Tibial artery (tissue), 4 donors: Measurements from ENCODE around the gene SH3D19.

Experiments
- DNase-seq, 2 donors: peaks; one replicate each; pipeline ENCODE4 v3.0.0-alpha.2; 2019
- H3K27ac ChIP-seq, 2 donors: fragments of 200-600 bp; sonication (generic) in 1 of 2; 1 replicate in 1 of 2; 2 replicates in 1 of 2; pipeline ENCODE4 v1.5.1; 2018 to 2019; ENCODE audit warnings: mild to moderate bottlenecking in 1 of 2
- H3K27me3 ChIP-seq, 2 donors: fragments of 200-600 bp; sonication (generic) in 1 of 2; one replicate each; pipeline versions ENCODE4 v1.5.1 to v1.6.0; 2016 to 2019
- H3K36me3 ChIP-seq, 3 donors: fragments of 200-600 bp; sonication (generic) in 2 of 3; one replicate each; pipeline ENCODE4 v1.5.1; 2016 to 2019; ENCODE audit warnings: mild to moderate bottlenecking in 2 of 3
- H3K4me1 ChIP-seq, 4 donors: fragments of 200-600 bp; sonication (generic) in 2 of 4; 1 replicate in 3 of 4; 2 replicates in 1 of 4; pipeline ENCODE4 v1.5.1; 2016 to 2019
- H3K4me3 ChIP-seq, 2 donors: fragments of 200-600 bp; sonication (generic) in 1 of 2; 1 replicate in 1 of 2; 2 replicates in 1 of 2; pipeline ENCODE4 v1.5.1; 2018 to 2019; ENCODE audit warnings: mild to moderate bottlenecking in 2 of 2
- H3K9me3 ChIP-seq, 3 donors: fragments of 200-600 bp; sonication (generic) in 1 of 3; one replicate each; pipeline ENCODE4 v1.5.1; 2016 to 2019
- intact Hi-C: fragments of 100-400 bp; cut with DNase I; formaldehyde crosslinking; loops from one replicate; pipeline ENCODE4 v1.15.0; 2023; ENCODE audit warnings: low total_unique reads
- TF ChIP-seq, protein P1 (sequence below), 2 experiments: fragments of 200-600 bp in 1 of 2; fragments of 450-650 bp in 1 of 2; IDR thresholded peaks; one replicate each; pipeline ENCODE4 v1.5.1; 2017 to 2019; ENCODE audit warnings: antibody characterized with exemption in 2 of 2, mild to moderate bottlenecking in 1 of 2, moderate library complexity in 1 of 2

SH3D19 gene

DNA sequence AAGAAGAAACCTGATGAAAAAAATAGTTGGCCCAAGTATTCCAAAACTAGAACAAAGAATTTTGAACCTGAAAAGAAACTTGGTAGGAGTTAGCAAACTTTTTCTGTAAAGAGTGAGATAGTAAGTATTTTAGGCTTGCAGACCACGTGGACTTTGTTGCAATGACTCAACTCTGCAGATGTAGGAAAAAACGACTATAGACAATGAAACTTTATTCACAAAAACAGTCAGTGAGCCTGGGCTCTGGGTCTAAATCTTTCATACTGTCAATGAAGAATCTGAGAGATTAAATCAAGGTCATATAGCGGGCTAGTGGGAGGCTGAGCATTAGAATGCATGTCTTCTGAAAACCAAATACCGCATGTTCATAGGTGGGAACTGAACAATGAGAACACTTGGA is 23.0 kb downstream of the SH3D19 start:
- no peaks in the 10 kb centered on the region for H3K27me3 ChIP-seq
- no peak overlapping the region for H3K27ac ChIP-seq
- no peak overlapping the region for H3K4me3 ChIP-seq
- intact Hi-C loops: no loop called here
- TF ChIP-seq, protein P1, sequence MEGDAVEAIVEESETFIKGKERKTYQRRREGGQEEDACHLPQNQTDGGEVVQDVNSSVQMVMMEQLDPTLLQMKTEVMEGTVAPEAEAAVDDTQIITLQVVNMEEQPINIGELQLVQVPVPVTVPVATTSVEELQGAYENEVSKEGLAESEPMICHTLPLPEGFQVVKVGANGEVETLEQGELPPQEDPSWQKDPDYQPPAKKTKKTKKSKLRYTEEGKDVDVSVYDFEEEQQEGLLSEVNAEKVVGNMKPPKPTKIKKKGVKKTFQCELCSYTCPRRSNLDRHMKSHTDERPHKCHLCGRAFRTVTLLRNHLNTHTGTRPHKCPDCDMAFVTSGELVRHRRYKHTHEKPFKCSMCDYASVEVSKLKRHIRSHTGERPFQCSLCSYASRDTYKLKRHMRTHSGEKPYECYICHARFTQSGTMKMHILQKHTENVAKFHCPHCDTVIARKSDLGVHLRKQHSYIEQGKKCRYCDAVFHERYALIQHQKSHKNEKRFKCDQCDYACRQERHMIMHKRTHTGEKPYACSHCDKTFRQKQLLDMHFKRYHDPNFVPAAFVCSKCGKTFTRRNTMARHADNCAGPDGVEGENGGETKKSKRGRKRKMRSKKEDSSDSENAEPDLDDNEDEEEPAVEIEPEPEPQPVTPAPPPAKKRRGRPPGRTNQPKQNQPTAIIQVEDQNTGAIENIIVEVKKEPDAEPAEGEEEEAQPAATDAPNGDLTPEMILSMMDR (IDR thresholded peaks at IDR 0.05): no peak
- DNase-seq: no peak
- H3K36me3 ChIP-seq: no peaks in the 10 kb centered on the region
- H3K9me3 ChIP-seq: no peaks in the 10 kb centered on the region
- peaks cover 0 to 38% (median 9%) of the 10 kb centered on the region in 4 donors for H3K4me1 ChIP-seq

DNA sequence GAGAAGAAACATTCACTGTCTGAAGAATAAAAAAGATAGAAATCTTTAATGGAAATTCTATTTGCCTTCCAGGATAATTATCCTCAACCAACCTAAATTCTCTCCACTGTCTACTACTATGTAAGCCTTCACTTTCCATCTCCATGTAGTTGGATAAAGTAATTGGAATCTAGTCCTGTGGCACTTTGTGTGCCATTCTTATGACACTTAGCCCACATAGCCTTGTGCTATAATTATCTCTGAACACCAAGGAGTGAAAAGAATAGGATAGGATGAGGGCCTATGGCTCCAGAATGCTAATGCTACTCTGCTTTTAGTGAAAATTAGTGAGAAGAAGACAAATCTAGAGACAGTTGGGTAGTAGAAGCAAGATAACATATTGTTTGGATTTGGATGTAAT is 28.2 kb downstream of the SH3D19 start:
- no peaks in the 10 kb centered on the region for H3K9me3 ChIP-seq
- H3K4me1 ChIP-seq: peaks cover 0 to 22% (median 0%) of the 10 kb centered on the region in 4 donors
- H3K27me3 ChIP-seq: no peaks in the 10 kb centered on the region
- no peak overlapping the region for H3K27ac ChIP-seq
- peaks cover 0 to 5% (median 0%) of the 10 kb centered on the region in 3 donors for H3K36me3 ChIP-seq
- no peak for DNase-seq
- intact Hi-C loops: no loop called here
- H3K4me3 ChIP-seq: no peak overlapping the region
- TF ChIP-seq, protein P1 (IDR thresholded peaks at IDR 0.05): no peak

DNA sequence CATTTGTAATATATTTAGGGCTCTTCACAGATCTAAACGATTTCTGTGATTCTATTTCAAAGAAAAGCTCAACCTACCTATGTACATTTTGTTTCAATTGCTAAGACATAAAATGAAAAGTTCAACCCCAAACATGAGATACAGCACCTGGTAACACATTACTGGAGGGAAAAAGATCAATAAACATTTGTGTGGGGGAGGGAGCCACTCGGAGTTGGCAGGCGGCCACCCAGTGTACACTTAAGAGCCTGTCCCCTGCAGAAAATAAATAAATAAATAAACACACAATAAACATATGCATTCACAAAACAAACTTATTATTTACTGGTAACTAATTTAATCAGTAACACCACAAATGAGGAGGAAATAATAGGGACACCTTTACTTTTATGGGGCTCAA is 29.2 kb downstream of the SH3D19 start:
- TF ChIP-seq, protein P1 (IDR thresholded peaks at IDR 0.05): no peak
- intact Hi-C loops: no loop called here
- H3K9me3 ChIP-seq: no peaks in the 10 kb centered on the region
- H3K4me3 ChIP-seq: no peak overlapping the region
- no peak overlapping the region for H3K27ac ChIP-seq
- H3K4me1 ChIP-seq: peaks cover 0 to 20% (median 0%) of the 10 kb centered on the region in 4 donors
- DNase-seq: no peak
- no peaks in the 10 kb centered on the region for H3K27me3 ChIP-seq
- H3K36me3 ChIP-seq: peaks cover 0 to 5% (median 0%) of the 10 kb centered on the region in 3 donors

DNA sequence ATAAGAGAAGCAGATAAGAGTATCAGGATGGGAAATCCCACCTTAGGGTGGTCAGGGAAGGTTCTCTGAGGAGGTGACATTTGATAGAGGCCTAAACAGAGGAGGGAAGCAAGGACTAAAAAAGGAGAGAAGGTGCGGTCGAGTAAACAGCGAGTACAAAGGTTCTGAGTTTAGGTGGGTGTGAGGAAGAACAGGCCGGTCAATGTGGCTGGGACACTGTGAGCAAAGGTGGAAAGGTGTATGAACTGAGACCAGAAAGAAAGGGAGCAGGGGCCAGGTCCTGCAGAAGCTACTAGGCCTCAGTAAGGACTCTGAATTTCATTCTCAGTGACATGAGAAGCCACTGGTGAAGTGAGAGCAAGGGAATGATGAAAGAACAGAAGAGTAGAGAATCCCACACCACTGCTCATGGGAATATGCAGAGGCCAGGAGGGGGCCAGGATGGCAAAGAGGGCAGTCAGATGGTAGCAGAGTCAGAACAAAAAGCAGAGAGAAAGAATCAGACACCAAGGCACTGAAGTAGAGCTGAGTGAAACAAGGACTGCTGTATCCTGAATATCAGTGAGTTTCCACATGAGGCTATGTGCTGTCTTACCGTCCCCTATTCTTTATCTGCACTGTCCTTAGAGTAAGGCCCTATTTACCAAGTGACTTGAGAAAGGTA is 30.4 kb downstream of the SH3D19 start:
- DNase-seq: no peak
- Histone ChIP-seq H3K27me3 (no peaks in the 10 kb centered on the region), H3K36me3 (peaks cover 0 to 5% (median 0%) of the 10 kb centered on the region in 3 donors), H3K9me3 (no peaks in the 10 kb centered on the region), H3K4me3 (no peak overlapping the region), H3K27ac (no peak overlapping the region), H3K4me1 (peaks cover 0 to 20% (median 0%) of the 10 kb centered on the region in 4 donors)
- TF ChIP-seq, protein P1 (IDR thresholded peaks at IDR 0.05): no peak
- intact Hi-C loops: no loop called here

DNA sequence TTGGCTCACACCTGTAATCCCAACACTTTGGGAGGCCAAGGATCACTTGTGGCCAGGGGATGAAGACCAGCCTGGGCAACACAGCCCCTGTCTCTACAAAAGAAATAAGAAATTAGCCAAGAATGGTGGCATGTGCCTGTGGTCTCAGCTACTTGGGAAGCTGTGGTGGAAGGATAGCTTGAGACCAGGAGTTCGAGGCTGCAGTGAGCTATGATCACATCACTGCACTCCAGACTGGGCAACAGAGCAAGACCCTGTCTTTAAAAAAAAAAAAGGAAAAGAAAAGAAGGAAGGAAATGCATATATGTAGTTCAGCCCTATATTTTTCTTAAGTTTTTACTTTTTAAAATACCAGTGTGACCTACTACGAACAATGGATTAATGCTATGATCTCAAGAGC is 33.4 kb downstream of the SH3D19 start:
- no peak overlapping the region for H3K4me3 ChIP-seq
- H3K36me3 ChIP-seq: peaks cover 0 to 5% (median 0%) of the 10 kb centered on the region in 3 donors
- intact Hi-C loops: no loop called here
- TF ChIP-seq, protein P1 (IDR thresholded peaks at IDR 0.05): no peak
- H3K27me3 ChIP-seq: no peaks in the 10 kb centered on the region
- no peak overlapping the region for H3K27ac ChIP-seq
- DNase-seq: no peak
- H3K4me1 ChIP-seq: peaks cover 0 to 15% (median 0%) of the 10 kb centered on the region in 4 donors
- H3K9me3 ChIP-seq: no peaks in the 10 kb centered on the region
